HG03575 (cell line): ENCODE results near the gene ZFAND2A.
"Not testable (repeated sequence)": the region's sequence is repeated elsewhere in the genome, so short reads cannot be mapped to it uniquely, and the experiment has no call there.

Source experiments
- ATAC-seq: cut with Tn5 transposase; IDR thresholded peaks from one replicate; pipeline ENCODE4 v1.9.1; 2021; ENCODE audit not compliant: unreplicated experiment, insufficient number of reproducible peaks, low FRiP score; ENCODE audit errors: extremely low read depth

Gene ZFAND2A

DNA sequence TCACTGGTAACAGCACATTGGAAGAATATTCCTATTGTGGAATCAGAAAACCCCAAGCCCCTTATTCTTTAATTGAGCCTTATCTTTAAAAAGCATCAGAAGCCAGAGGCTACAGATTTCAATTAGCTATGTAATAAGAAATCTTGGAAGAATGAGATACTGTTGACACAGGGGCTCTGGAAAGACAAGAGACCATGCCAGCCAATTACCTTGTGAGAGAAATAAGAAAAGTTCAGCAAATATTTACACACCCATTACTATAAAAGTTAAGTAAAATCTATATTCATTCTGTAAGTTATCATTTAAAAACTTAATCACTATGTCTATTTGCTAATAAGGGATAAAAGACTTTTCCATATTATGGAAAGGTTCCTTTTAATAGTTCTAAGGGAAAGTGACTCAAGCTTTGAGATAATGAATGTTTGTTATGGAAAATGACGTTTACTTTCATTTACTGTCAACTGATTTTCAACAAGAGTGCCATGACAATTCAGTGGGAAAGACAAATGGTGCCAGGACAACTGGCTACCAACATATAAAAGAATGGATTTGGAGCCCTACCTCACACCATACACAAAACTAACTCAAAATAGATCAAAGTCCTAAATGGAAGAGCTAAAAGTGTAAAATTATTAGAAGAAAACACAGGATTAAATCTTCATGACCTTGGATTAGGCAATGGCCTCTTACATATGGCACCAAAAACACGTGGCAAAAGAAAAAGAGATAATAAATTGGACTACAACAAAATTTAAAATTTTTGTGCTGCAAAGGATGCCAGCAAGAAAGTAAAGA, 28.3 kb downstream of the ZFAND2A start:
- no peak for ATAC-seq

DNA sequence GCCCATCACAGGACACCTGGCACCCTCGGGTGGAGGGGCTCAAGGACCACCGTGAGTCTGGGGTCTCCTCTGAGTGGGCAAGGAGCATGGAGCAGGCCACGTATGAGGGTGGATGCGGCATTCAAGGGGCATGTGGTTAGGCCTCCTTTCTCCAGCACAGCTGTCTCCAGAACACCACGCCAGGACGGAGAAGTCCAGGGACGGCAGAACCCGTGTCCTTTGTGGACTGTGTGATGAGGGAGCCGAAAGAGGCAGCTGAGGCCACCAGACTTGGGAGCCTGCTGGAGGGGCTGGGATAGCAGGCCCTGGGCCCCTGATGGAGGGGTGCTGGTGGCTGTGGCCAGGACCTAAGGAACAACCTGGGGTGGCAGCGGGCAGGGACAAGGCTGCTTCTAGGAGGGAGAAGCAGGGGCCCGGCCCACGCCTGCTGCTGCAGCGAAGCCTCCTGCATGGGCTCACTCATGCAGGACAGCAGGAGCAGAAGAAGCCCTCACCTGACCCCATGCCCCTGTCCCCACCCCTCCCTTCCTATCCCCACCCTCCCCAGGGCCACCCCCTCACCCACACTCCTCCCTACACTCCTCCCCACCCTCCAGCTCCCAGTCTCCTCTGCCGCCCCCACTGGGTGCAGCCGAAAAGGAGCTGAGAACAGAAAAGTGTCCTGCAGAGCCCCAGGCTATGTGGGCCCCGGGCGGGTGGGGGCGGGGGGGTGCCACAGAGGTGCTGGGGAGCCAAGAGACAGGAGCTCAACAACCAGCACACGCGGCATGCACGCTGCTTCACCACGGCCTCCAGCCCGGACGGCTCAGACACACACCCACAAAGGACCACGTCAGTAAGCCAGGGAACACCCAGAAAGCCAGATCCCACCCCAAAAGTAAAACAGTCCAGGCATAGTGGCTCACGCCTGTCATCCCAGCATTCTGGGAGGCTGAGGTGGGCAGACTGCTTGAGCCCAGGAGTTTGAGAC, 29.7 kb downstream of the ZFAND2A start:
- no peak for ATAC-seq

GRCh38 chr7:1129431-1129830, 30.6 kb downstream of the ZFAND2A start:
- no peak for ATAC-seq

- no peak for ATAC-seq
Observed at GRCh38 chr7:1127001-1127400, 33.0 kb downstream of the ZFAND2A start.

- ATAC-seq: no peak
Observed at GRCh38 chr7:1125603-1125969, 34.4 kb downstream of the ZFAND2A start.

GRCh38 chr7:1124816-1125602, 35.0 kb downstream of the ZFAND2A start:
- no peak for ATAC-seq

GRCh38 chr7:1124164-1124563, 35.8 kb downstream of the ZFAND2A start:
- ATAC-seq: no peak

DNA sequence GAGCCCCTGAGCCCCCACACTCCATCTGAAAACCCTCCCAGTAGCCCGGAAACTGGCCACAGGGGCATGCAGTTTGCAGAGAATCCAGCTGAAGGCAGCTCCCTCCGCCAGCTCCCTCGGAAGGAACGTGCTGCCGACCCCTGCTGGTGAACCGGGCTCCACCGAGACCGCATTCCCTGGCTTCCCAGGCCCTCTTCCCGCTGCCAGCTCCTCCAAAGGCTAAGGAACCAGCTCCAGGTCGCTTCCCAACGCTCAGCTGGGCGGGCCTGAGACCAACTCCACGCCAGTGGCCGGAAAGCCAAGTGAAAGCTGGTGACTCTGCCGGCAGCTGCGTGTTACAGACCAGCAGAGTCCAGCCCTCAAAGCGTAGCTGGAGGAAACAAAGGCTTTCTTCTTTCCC, 36.3 kb downstream of the ZFAND2A start:
- no peak for ATAC-seq

DNA sequence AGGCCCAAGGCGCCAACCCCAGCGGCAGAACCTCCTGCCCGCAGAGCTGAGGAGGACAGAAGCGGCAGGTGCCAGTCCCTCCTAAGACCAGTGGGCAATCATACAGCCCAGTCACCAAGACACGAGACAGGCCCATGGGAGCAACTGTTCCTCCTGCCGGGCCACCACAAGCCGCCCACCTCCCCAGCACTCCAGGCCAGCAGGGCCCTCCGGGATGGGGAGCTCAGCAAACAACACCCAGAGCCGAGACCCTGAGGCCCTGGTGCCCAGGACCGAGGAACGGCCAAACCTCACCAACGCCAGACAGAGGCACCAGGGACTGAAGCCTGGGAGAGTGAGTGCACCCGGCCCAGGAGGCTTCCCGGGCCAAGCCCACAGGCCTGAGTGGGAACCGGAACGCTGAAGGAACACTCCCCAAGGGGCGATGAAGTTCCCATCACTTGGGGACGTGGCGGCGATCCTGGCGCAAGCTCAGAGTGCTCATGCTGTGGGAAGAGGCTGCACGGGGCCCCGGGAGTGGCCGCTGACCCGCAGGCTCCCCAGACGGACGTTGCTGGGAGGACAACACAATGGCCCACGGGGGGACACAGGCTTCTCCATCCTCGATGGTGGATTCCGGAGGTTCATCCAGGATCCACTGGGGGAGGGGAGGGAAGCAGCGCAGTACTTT, 37.0 kb downstream of the ZFAND2A start:
- ATAC-seq: no peak

GRCh38 chr7:1121886-1122831, 37.8 kb downstream of the ZFAND2A start:
- no peak for ATAC-seq

DNA sequence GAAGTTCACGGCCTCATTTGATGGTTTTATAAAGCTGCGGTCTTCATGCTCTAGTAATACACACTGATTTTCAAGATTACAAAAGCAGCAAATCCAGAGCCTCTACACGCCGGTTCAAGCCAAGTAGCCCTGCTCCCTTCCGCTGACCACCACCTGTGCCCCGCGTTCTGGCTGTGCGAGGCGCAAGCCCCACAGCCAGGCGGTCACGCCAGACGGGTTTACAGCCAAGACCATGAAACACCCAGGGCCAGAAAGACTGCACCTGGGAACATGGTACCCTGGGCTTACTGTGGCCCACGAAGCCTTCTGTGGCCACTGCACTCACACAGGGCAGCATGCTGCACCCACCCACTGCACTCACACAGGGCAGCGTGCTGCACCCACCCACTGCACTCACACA, 38.5 kb downstream of the ZFAND2A start:
- no peak for ATAC-seq

DNA sequence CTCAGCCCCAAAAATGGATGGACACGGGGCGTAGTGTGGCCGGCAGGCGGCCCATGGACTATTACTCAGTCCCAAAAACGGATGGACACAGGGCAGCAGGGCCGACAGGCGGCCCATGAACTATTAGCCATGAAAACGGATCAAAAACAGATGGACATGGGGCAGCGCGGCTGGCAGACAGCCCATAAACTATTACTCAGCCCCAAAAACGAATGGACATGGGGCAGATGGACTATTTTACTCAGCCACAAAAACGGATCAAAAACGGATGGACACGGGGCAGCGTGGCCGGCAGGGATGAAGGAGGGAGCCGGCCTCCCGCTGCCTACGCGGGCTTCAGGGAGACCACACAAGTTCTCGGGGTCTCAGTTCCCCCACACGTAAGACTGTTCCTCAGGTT, 39.2 kb downstream of the ZFAND2A start:
- ATAC-seq: no peak

GRCh38 chr7:1119201-1119600, 40.8 kb downstream of the ZFAND2A start:
- no peak for ATAC-seq

DNA sequence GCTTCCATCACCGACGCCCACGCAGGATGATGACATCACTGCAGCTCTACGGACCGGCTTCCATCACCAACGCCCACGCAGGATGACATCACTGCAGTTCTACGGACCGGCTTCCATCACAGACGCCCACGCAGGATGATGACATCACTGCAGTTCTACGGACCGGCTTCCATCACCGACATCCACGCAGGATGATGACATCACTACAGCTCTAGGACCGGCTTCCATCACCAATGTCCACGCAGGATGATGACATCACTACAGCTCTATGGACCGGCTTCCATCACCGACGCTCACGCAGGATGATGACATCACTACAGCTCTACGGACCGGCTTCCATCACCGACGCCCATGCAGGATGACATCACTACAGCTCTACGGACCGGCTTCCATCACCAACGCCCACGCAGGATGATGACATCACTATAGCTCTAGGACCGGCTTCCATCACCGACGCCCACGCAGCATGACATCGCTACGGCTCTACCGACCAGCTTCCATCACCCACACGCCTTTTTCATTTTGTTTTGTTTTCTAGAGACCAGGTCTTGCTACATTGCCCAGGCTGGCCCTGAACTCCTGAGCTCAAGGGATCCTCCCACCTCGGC, 42.6 kb downstream of the ZFAND2A start:
- ATAC-seq: no peak

- ATAC-seq: not testable (repeated sequence)
Observed at GRCh38 chr7:1116383-1117008, 43.5 kb downstream of the ZFAND2A start.

- ATAC-seq: not testable (repeated sequence)
Observed at GRCh38 chr7:1115171-1116045, 44.6 kb downstream of the ZFAND2A start.
